Fibroblast of skin of left quadriceps (primary cell): Measurements from ENCODE around the gene ADAMTS4.

ENCODE experiments used
- DNase-seq, 2 experiments: peaks; one replicate each; pipeline ENCODE4 v3.0.0-alpha.2; 2013; ENCODE audit warnings: low read depth in 2 of 2

The ADAMTS4 gene

GRCh38 chr1:161145832-161146231 lies 53.0 kb downstream of the ADAMTS4 start:
- no peak for DNase-seq

- DNase-seq, result no peak
These were observed 58.0 kb downstream of the ADAMTS4 start for GRCh38 chr1:161140755-161141400.

GRCh38 chr1:161139766-161140165 lies 59.1 kb downstream of the ADAMTS4 start:
- no peak for DNase-seq

GRCh38 chr1:161138431-161138830 lies 60.4 kb downstream of the ADAMTS4 start:
- DNase-seq, result no peak

GRCh38 chr1:161137881-161138280 lies 61.0 kb downstream of the ADAMTS4 start:
- DNase-seq, result no peak
